ENCODE measurements around the gene BLM.

DNA sequence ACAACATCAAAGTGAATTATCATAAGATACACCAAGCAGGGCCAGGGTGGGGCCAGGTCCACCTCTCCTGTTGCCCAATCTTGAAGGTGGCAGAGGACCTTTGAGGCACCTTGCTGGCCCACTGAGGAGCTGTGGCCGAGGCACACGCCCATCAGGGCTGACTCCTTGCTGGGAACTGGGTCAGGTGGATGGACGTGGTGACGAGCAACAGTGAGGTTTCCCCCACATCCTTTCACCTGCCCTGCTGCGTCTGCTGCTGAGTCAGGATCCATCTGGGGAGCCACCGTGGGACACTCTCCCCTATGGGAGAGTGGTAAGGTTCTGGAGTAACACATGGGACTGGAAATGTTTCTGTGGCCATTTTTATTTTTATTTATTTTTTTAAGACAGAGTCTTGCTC is 134.0 kb downstream of the BLM start:
- TF ChIP-seq, protein P1, sequence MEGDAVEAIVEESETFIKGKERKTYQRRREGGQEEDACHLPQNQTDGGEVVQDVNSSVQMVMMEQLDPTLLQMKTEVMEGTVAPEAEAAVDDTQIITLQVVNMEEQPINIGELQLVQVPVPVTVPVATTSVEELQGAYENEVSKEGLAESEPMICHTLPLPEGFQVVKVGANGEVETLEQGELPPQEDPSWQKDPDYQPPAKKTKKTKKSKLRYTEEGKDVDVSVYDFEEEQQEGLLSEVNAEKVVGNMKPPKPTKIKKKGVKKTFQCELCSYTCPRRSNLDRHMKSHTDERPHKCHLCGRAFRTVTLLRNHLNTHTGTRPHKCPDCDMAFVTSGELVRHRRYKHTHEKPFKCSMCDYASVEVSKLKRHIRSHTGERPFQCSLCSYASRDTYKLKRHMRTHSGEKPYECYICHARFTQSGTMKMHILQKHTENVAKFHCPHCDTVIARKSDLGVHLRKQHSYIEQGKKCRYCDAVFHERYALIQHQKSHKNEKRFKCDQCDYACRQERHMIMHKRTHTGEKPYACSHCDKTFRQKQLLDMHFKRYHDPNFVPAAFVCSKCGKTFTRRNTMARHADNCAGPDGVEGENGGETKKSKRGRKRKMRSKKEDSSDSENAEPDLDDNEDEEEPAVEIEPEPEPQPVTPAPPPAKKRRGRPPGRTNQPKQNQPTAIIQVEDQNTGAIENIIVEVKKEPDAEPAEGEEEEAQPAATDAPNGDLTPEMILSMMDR (IDR thresholded peaks at IDR 0.05; ENCODE audit: insufficient read depth, low read depth, low read length) = no peak
- no peak for TF ChIP-seq EZH2 (IDR thresholded peaks at IDR 0.05; ENCODE audit: insufficient read depth, low read length)

Measured in astrocyte (in vitro differentiated cells and primary cell).